ENCODE data around the gene DRP2.

- TF ChIP-seq CTCF (conservative IDR thresholded peaks at IDR 0.05 in 1 of 2, IDR thresholded peaks at IDR 0.05 in 1 of 2; ENCODE audit: low read depth in 1 of 2, low read length in 2 of 2) (no peak), EZH2 (IDR thresholded peaks at IDR 0.05; ENCODE audit: low read length, missing control alignments) (no peak)
Observed at GRCh38 chrX:101274198-101274597, 54.6 kb downstream of the DRP2 start.
